ENCODE measurements around the gene TDRD6. TPM values are rescaled to one million over a fixed set of nuclear protein-coding genes. Genes with fewer than 3 reads are reported as not detected.

The TDRD6 gene
- total and polyA plus RNA-seq, 4 experiments from 2014 or later: 0.25 TPM; not detected in 3

- Mint-ChIP-seq H3K27me3 (peaks cover 12 to 15% of the 10 kb centered on the region in 2 donors), H3K36me3 (no peaks in the 10 kb centered on the region), H3K4me1 (peaks cover 5 to 10% (median 7%) of the 10 kb centered on the region in 4 donors), H3K4me3 (no peak overlapping the region), H3K27ac (no peak overlapping the region), H3K9me3 (no peaks in the 10 kb centered on the region)
- H3K9me3 ChIP-seq (ENCODE audit: control insufficient read depth in 1 of 2, low read length in 2 of 2): no peaks in the 10 kb centered on the region
- intact Hi-C loops (cut with micrococcal nuclease): no loop called here
- no peaks in the 10 kb centered on the region for H3K36me3 ChIP-seq (ENCODE audit: insufficient read depth, low read length)
- H3K4me3 ChIP-seq (ENCODE audit: low read length in 2 of 2): no peak overlapping the region
- H3K27ac ChIP-seq (ENCODE audit: low read depth, low read length): no peak overlapping the region
- DNase-seq: no peak
- peaks cover 11% of the 10 kb centered on the region for H3K4me1 ChIP-seq (ENCODE audit: insufficient read depth, low read length)
- ChIA-PET POLR2A (ENCODE audit: partially characterized antibody) (no interaction called here), CTCF (ENCODE audit: partially characterized antibody) (no interaction called here)
- H3K27me3 ChIP-seq (ENCODE audit: insufficient read depth, low read length): peaks cover 12% of the 10 kb centered on the region
Measured at GRCh38 chr6:46657642-46658041, 30.0 kb upstream of the TDRD6 start.

- ChIA-PET POLR2A (ENCODE audit: partially characterized antibody) (no interaction called here), CTCF (ENCODE audit: partially characterized antibody) (no interaction called here)
- Histone ChIP-seq H3K9me3 (ENCODE audit: control insufficient read depth in 1 of 2, low read length in 2 of 2) (no peaks in the 10 kb centered on the region), H3K27ac (ENCODE audit: low read depth, low read length) (no peak overlapping the region), H3K4me1 (ENCODE audit: insufficient read depth, low read length) (no peaks in the 10 kb centered on the region), H3K27me3 (ENCODE audit: insufficient read depth, low read length) (no peaks in the 10 kb centered on the region), H3K4me3 (ENCODE audit: low read length in 2 of 2) (no peak overlapping the region), H3K36me3 (ENCODE audit: insufficient read depth, low read length) (no peaks in the 10 kb centered on the region)
- Mint-ChIP-seq H3K36me3 (no peaks in the 10 kb centered on the region), H3K4me3 (no peak overlapping the region), H3K9me3 (no peaks in the 10 kb centered on the region), H3K4me1 (no peaks in the 10 kb centered on the region), H3K27me3 (peaks cover 0 to 1% of the 10 kb centered on the region in 2 donors), H3K27ac (no peak overlapping the region)
- no peak for DNase-seq
- intact Hi-C loops (cut with micrococcal nuclease): no loop called here
Measured at GRCh38 chr6:46661483-46661882, 26.2 kb upstream of the TDRD6 start.

GRCh38 chr6:46667377-46667776, 20.3 kb upstream of the TDRD6 start:
- no peak overlapping the region for H3K4me3 ChIP-seq (ENCODE audit: low read length in 2 of 2)
- H3K9me3 ChIP-seq (ENCODE audit: control insufficient read depth in 1 of 2, low read length in 2 of 2): no peaks in the 10 kb centered on the region
- Mint-ChIP-seq H3K9me3 (no peaks in the 10 kb centered on the region), H3K4me3 (no peak overlapping the region), H3K27ac (no peak overlapping the region), H3K4me1 (no peaks in the 10 kb centered on the region), H3K36me3 (no peaks in the 10 kb centered on the region), H3K27me3 (no peaks in the 10 kb centered on the region)
- POLR2A ChIA-PET (ENCODE audit: partially characterized antibody): no interaction called here
- H3K27ac ChIP-seq (ENCODE audit: low read depth, low read length): no peak overlapping the region
- no peaks in the 10 kb centered on the region for H3K36me3 ChIP-seq (ENCODE audit: insufficient read depth, low read length)
- no peaks in the 10 kb centered on the region for H3K4me1 ChIP-seq (ENCODE audit: insufficient read depth, low read length)
- DNase-seq: no peak
- intact Hi-C loops (cut with micrococcal nuclease): no loop called here
- no peaks in the 10 kb centered on the region for H3K27me3 ChIP-seq (ENCODE audit: insufficient read depth, low read length)
- CTCF ChIA-PET (ENCODE audit: partially characterized antibody): no interaction called here

- POLR2A ChIA-PET (ENCODE audit: partially characterized antibody): no interaction called here
- Mint-ChIP-seq H3K4me1 (no peaks in the 10 kb centered on the region), H3K27me3 (no peaks in the 10 kb centered on the region), H3K4me3 (no peak overlapping the region), H3K27ac (no peak overlapping the region), H3K9me3 (no peaks in the 10 kb centered on the region), H3K36me3 (no peaks in the 10 kb centered on the region)
- DNase-seq: no peak
- Histone ChIP-seq H3K36me3 (ENCODE audit: insufficient read depth, low read length) (no peaks in the 10 kb centered on the region), H3K27ac (ENCODE audit: low read depth, low read length) (no peak overlapping the region), H3K4me3 (ENCODE audit: low read length in 2 of 2) (no peak overlapping the region), H3K27me3 (ENCODE audit: insufficient read depth, low read length) (no peaks in the 10 kb centered on the region), H3K9me3 (ENCODE audit: control insufficient read depth in 1 of 2, low read length in 2 of 2) (no peaks in the 10 kb centered on the region), H3K4me1 (ENCODE audit: insufficient read depth, low read length) (no peaks in the 10 kb centered on the region)
- intact Hi-C loops (cut with micrococcal nuclease): no loop called here
- CTCF ChIA-PET (ENCODE audit: partially characterized antibody): no interaction called here
Measured at GRCh38 chr6:46674410-46674809, 13.3 kb upstream of the TDRD6 start.

- intact Hi-C loops (cut with micrococcal nuclease): no loop called here
- H3K4me1 ChIP-seq (ENCODE audit: insufficient read depth, low read length): no peaks in the 10 kb centered on the region
- no peak overlapping the region for H3K4me3 Mint-ChIP-seq
- no peak for DNase-seq
- H3K9me3 ChIP-seq (ENCODE audit: control insufficient read depth in 1 of 2, low read length in 2 of 2): no peaks in the 10 kb centered on the region
- no peak overlapping the region for H3K27ac ChIP-seq (ENCODE audit: low read depth, low read length)
- no peaks in the 10 kb centered on the region for H3K36me3 Mint-ChIP-seq
- H3K27me3 Mint-ChIP-seq: peaks cover 0 to 5% of the 10 kb centered on the region in 2 donors
- ChIA-PET CTCF (ENCODE audit: partially characterized antibody) (no interaction called here), POLR2A (ENCODE audit: partially characterized antibody) (no interaction called here)
- no peaks in the 10 kb centered on the region for H3K4me1 Mint-ChIP-seq
- H3K4me3 ChIP-seq (ENCODE audit: low read length in 2 of 2): no peak overlapping the region
- no peaks in the 10 kb centered on the region for H3K36me3 ChIP-seq (ENCODE audit: insufficient read depth, low read length)
- H3K27me3 ChIP-seq (ENCODE audit: insufficient read depth, low read length): no peaks in the 10 kb centered on the region
- no peak overlapping the region for H3K27ac Mint-ChIP-seq
- H3K9me3 Mint-ChIP-seq: peaks cover 0 to 1% (median 0%) of the 10 kb centered on the region in 8 donors
Measured at GRCh38 chr6:46676604-46677313, 10.9 kb upstream of the TDRD6 start.

GRCh38 chr6:46677314-46677654, 10.4 kb upstream of the TDRD6 start:
- no peaks in the 10 kb centered on the region for H3K4me1 Mint-ChIP-seq
- no peaks in the 10 kb centered on the region for H3K36me3 ChIP-seq (ENCODE audit: insufficient read depth, low read length)
- H3K27me3 ChIP-seq (ENCODE audit: insufficient read depth, low read length): no peaks in the 10 kb centered on the region
- H3K9me3 Mint-ChIP-seq: peaks cover 0 to 1% (median 0%) of the 10 kb centered on the region in 8 donors
- ChIA-PET POLR2A (ENCODE audit: partially characterized antibody) (no interaction called here), CTCF (ENCODE audit: partially characterized antibody) (no interaction called here)
- no peaks in the 10 kb centered on the region for H3K4me1 ChIP-seq (ENCODE audit: insufficient read depth, low read length)
- H3K4me3 ChIP-seq (ENCODE audit: low read length in 2 of 2): no peak overlapping the region
- H3K27ac ChIP-seq (ENCODE audit: low read depth, low read length): no peak overlapping the region
- H3K27me3 Mint-ChIP-seq: peaks cover 0 to 5% of the 10 kb centered on the region in 2 donors
- intact Hi-C loops (cut with micrococcal nuclease): no loop called here
- no peak overlapping the region for H3K4me3 Mint-ChIP-seq
- no peaks in the 10 kb centered on the region for H3K36me3 Mint-ChIP-seq
- no peak overlapping the region for H3K27ac Mint-ChIP-seq
- no peaks in the 10 kb centered on the region for H3K9me3 ChIP-seq (ENCODE audit: control insufficient read depth in 1 of 2, low read length in 2 of 2)
- DNase-seq: no peak

DNA sequence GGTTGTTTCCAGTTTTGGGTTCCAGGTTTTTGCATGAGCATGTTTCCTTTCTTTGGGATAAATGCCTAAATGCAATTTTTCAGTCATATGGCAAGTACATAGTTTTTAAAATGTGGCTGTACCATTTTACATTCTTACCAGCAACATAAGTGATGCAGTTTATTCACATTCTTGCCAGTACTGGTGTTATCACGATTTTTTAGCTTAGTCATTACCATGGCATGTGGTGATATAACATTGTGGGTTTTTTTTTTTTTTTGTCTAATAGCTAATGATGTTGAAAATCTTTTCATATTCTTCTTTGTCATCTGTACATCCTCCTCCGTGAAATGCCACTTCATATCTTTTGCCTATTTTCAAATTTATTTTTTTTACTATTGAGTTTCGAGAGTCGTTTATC, 2.9 kb upstream of the TDRD6 start:
- DNase-seq: no peak
- Mint-ChIP-seq H3K36me3 (no peaks in the 10 kb centered on the region), H3K27me3 (peaks cover 0 to 8% of the 10 kb centered on the region in 2 donors), H3K9me3 (peaks cover 0 to 1% (median 0%) of the 10 kb centered on the region in 8 donors), H3K4me1 (no peaks in the 10 kb centered on the region), H3K27ac (no peak overlapping the region), H3K4me3 (no peak overlapping the region)
- ChIA-PET POLR2A (ENCODE audit: partially characterized antibody) (no interaction called here), CTCF (ENCODE audit: partially characterized antibody) (no interaction called here)
- H3K36me3 ChIP-seq (ENCODE audit: insufficient read depth, low read length): no peaks in the 10 kb centered on the region
- H3K4me3 ChIP-seq (ENCODE audit: low read length in 2 of 2): no peak overlapping the region
- H3K27ac ChIP-seq (ENCODE audit: low read depth, low read length): no peak overlapping the region
- intact Hi-C loops (cut with micrococcal nuclease): no loop called here
- H3K4me1 ChIP-seq (ENCODE audit: insufficient read depth, low read length): no peaks in the 10 kb centered on the region
- no peaks in the 10 kb centered on the region for H3K9me3 ChIP-seq (ENCODE audit: control insufficient read depth in 1 of 2, low read length in 2 of 2)
- no peaks in the 10 kb centered on the region for H3K27me3 ChIP-seq (ENCODE audit: insufficient read depth, low read length)

Measured in CD4-positive, alpha-beta memory T cell (primary cell).